CD4-positive, CD25-positive, alpha-beta regulatory T cell (primary cell): ENCODE results near the gene ANAPC4. TPM values are rescaled to one million over a fixed set of nuclear protein-coding genes. Genes with fewer than 3 reads are reported as not detected.

Experiments
- ATAC-seq, 2 donors: fragments of 150-1000 bp; cut with Tn5 transposase; one replicate each; pipeline ENCODE4 v1.10.0; 2021; ENCODE audit warnings: low read depth in 2 of 2, moderate number of reproducible peaks in 2 of 2, moderate library complexity in 1 of 2
- DNase-seq, 3 donors: peaks; one replicate each; pipeline versions ENCODE4 v3.0.0 to v3.0.0-alpha.2; 2012 to 2022; ENCODE audit warnings: mixed read lengths in 1 of 3
- H3K27ac ChIP-seq: one replicate; pipeline ENCODE4 v1.7.0; 2013; ENCODE audit warnings: mild to moderate bottlenecking, low read length; ENCODE audit not compliant: insufficient read depth, poor library complexity, severe bottlenecking
- H3K27me3 ChIP-seq: one replicate; pipeline ENCODE4 v1.7.0; 2013; ENCODE audit warnings: low read length; ENCODE audit not compliant: control insufficient read depth, insufficient read depth
- H3K36me3 ChIP-seq: one replicate; pipeline ENCODE4 v1.7.0; 2013; ENCODE audit warnings: mild to moderate bottlenecking, low read length, moderate library complexity; ENCODE audit not compliant: control insufficient read depth, insufficient read depth
- H3K4me1 ChIP-seq: 2 replicates; pipeline ENCODE4 v1.7.0; 2013; ENCODE audit warnings: mild to moderate bottlenecking, low read length; ENCODE audit not compliant: insufficient read depth, control insufficient read depth, poor library complexity, severe bottlenecking
- H3K4me3 ChIP-seq: one replicate; pipeline ENCODE4 v1.7.0; 2013; ENCODE audit warnings: low read depth, mild to moderate bottlenecking, low read length, moderate library complexity
- H3K9me3 ChIP-seq, 2 experiments: 1 replicate in 1 of 2; 2 replicates in 1 of 2; pipeline ENCODE4 v1.7.0; 2013; ENCODE audit warnings: low read length in 2 of 2, mild to moderate bottlenecking in 1 of 2, moderate library complexity in 1 of 2; ENCODE audit not compliant: control insufficient read depth in 2 of 2
- H3K27ac Mint-ChIP-seq, 3 donors: one replicate each; pipeline ENCODE4 v1.8.0; 2020 to 2022; ENCODE audit warnings: mild to moderate bottlenecking in 3 of 3, mixed read lengths in 3 of 3, moderate library complexity in 2 of 3
- H3K27me3 Mint-ChIP-seq: one replicate; pipeline ENCODE4 v1.8.0; 2022; ENCODE audit warnings: mild to moderate bottlenecking, mixed read lengths
- H3K36me3 Mint-ChIP-seq: one replicate; pipeline ENCODE4 v1.8.0; 2020; ENCODE audit warnings: mixed read lengths
- H3K4me1 Mint-ChIP-seq, 4 donors: one replicate each; pipeline ENCODE4 v1.8.0; 2020 to 2022; ENCODE audit warnings: mixed read lengths in 4 of 4, mild to moderate bottlenecking in 1 of 4
- H3K4me3 Mint-ChIP-seq, 4 donors: one replicate each; pipeline ENCODE4 v1.8.0; 2020 to 2022; ENCODE audit warnings: mild to moderate bottlenecking in 4 of 4, mixed read lengths in 4 of 4, moderate library complexity in 3 of 4
- H3K9me3 Mint-ChIP-seq, 7 donors: one replicate each; pipeline ENCODE4 v1.8.0; 2020 to 2022; ENCODE audit warnings: mixed read lengths in 7 of 7, mild to moderate bottlenecking in 3 of 7, moderate library complexity in 2 of 7
- polyA plus RNA-seq, 4 donors: library from polyadenylated mRNA; unstranded; fragments of 300-500 nt; fragmentation: Illumina TruSeq; gene quantifications; one replicate each; pipeline ENCODE4 v1.2.3, GENCODE V29; 2021
- total RNA-seq: library from RNA; stranded (reverse); gene quantifications from one replicate; pipeline ENCODE4 v1.2.3, GENCODE V29; 2022

Gene ANAPC4
- total and polyA plus RNA-seq, 5 donors from 2014 or later = 18.5 to 50.0 (median 23.6) TPM

DNA sequence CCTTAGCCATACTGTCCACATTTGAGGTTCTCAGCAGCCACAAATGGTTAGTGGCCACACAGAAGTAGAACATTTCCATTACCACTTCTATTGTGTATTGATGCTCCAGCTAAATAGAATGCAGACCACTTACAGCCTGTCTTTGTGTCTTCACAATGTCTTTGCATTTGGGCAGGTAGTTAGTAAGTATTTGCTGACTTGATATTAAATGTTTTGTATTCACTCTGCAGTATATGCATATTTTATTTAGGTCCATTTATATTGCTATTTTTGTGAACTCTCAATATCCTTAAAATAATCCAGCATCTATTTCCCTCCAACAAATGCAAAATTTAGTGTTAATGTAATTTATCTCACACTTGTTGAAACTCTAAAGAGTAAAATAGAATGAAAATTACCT is 26.6 kb downstream of the ANAPC4 start:
- H3K4me1 Mint-ChIP-seq = peaks cover under 1 to 6% (median 5%) of the 10 kb centered on the region in 4 donors

DNA sequence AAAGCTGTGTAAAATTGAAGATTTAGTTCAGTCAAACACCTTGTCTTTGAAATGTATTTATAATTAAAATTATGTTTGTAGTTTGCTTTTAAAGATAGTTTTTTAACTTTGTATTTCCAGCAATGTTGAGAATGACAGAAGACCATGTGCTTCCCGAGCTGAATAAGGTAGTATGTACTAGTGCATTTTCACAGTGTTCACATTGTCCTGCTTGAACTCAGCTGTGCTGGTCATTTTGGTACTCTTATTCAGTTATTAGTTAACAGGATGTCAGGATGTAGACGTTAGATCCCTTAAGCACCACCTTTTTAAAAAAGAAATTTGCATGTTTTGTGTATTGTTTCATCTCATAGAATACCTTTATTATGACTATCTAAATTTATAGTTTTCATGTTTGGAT is 28.4 kb downstream of the ANAPC4 start:
- no peak overlapping the region for H3K27ac ChIP-seq
- H3K27me3 ChIP-seq = no peaks in the 10 kb centered on the region
- no peak for ATAC-seq
- peaks cover 0 to 5% (median 2%) of the 10 kb centered on the region in 4 donors for H3K4me1 Mint-ChIP-seq
- no peak overlapping the region for H3K4me3 ChIP-seq
- no peak for DNase-seq
- no peak overlapping the region for H3K27ac Mint-ChIP-seq
- H3K9me3 ChIP-seq = no peaks in the 10 kb centered on the region
- peaks cover 68% of the 10 kb centered on the region for H3K36me3 Mint-ChIP-seq
- H3K27me3 Mint-ChIP-seq = no peaks in the 10 kb centered on the region
- no peaks in the 10 kb centered on the region for H3K9me3 Mint-ChIP-seq
- no peaks in the 10 kb centered on the region for H3K4me1 ChIP-seq
- H3K4me3 Mint-ChIP-seq = no peak overlapping the region
- peaks cover 91% of the 10 kb centered on the region for H3K36me3 ChIP-seq

More for the DNA sequence above, 26.6 kb downstream of the ANAPC4 start:
- Histone ChIP-seq H3K36me3 (peaks cover 89% of the 10 kb centered on the region), H3K4me1 (no peaks in the 10 kb centered on the region), H3K4me3 (no peak overlapping the region), H3K27me3 (no peaks in the 10 kb centered on the region), H3K27ac (no peak overlapping the region), H3K9me3 (no peaks in the 10 kb centered on the region)
- H3K27me3 Mint-ChIP-seq = no peaks in the 10 kb centered on the region
- ATAC-seq (no peak), DNase-seq (no peak)
- H3K36me3 Mint-ChIP-seq = peaks cover 66% of the 10 kb centered on the region
- no peak overlapping the region for H3K4me3 Mint-ChIP-seq
- no peak overlapping the region for H3K27ac Mint-ChIP-seq
- H3K9me3 Mint-ChIP-seq = no peaks in the 10 kb centered on the region

DNA sequence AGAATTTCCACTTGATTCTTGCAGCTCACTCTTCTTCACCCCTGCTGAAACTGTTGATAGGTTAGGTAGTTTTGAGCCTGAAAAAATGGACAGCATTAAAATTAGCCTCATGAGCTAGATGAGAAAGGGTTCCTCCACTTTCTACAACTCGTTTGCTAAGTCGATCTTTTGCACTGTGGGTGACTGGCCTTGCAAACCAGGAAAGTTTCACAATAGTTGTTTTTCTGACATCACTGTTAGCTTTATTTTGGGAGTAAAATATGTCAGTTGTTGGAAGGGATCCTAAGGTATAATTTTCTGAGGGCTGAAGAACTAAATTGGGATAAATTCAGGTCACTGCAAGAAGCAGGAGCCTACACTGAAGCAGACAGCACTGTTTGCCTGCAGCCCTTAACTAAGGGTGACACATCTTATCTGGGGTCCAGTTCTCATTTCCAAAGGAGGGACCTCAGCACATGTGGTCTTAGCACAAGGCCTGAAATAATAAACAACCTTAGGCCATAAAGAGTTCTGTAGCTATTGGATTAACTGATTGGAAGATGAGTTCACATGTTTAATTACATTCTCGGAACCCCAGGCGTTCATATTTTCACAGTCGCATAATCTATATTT is 29.1 kb downstream of the ANAPC4 start:
- no peaks in the 10 kb centered on the region for H3K9me3 Mint-ChIP-seq
- Histone ChIP-seq H3K4me1 (no peaks in the 10 kb centered on the region), H3K36me3 (peaks cover 91% of the 10 kb centered on the region), H3K27ac (no peak overlapping the region), H3K9me3 (no peaks in the 10 kb centered on the region), H3K27me3 (no peaks in the 10 kb centered on the region), H3K4me3 (no peak overlapping the region)
- H3K27me3 Mint-ChIP-seq = no peaks in the 10 kb centered on the region
- no peak for DNase-seq
- H3K4me1 Mint-ChIP-seq = peaks cover 0 to 5% (median 2%) of the 10 kb centered on the region in 4 donors
- no peak for ATAC-seq
- peaks cover 67% of the 10 kb centered on the region for H3K36me3 Mint-ChIP-seq
- no peak overlapping the region for H3K27ac Mint-ChIP-seq
- no peak overlapping the region for H3K4me3 Mint-ChIP-seq

DNA sequence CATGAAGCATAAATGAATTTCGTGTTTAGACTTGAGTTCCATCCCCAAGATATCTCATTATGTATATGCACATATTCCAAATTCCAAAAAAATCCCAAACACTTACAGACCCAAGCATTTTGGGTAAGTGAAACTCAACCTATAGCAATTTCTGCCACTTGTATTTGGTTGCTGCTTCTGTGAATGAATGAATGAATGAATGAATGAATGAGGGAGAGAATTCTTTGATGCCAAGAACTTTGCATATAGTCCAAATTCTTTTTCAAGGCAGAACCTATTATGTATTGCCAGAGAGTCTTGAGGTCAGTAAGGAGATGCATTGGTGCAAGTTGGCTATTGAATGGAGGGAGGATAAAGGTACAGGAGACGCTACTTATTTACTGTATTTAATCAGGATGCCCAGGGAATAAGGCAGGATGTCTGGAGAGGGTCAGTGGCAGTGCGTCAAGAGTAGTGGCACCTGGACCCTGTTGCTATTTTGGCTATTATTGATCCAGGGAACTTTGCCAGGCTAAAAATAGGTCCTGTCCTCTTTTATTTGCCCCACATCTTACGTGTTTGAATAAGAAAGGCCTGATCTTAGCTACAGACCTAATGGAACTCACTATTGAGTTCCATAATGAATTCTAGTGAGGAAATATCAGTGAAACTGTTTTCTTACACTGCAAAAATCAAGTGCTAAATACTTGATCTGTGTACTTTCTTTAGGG is 33.9 kb downstream of the ANAPC4 start:
- Histone ChIP-seq H3K36me3 (peaks cover 97% of the 10 kb centered on the region), H3K4me1 (no peaks in the 10 kb centered on the region), H3K4me3 (no peak overlapping the region), H3K27me3 (no peaks in the 10 kb centered on the region), H3K27ac (no peak overlapping the region), H3K9me3 (no peaks in the 10 kb centered on the region)
- H3K4me3 Mint-ChIP-seq = no peak overlapping the region
- no peaks in the 10 kb centered on the region for H3K27me3 Mint-ChIP-seq
- H3K9me3 Mint-ChIP-seq = no peaks in the 10 kb centered on the region
- H3K27ac Mint-ChIP-seq = no peak overlapping the region
- ATAC-seq (no peak), DNase-seq (no peak)
- H3K4me1 Mint-ChIP-seq = peaks cover 0 to 4% (median 0%) of the 10 kb centered on the region in 4 donors
- H3K36me3 Mint-ChIP-seq = peaks cover 66% of the 10 kb centered on the region

- Histone ChIP-seq H3K27ac (no peak overlapping the region), H3K9me3 (no peaks in the 10 kb centered on the region), H3K4me3 (no peak overlapping the region), H3K36me3 (peaks cover 97% of the 10 kb centered on the region), H3K27me3 (no peaks in the 10 kb centered on the region), H3K4me1 (no peaks in the 10 kb centered on the region)
- DNase-seq = no peak
- Mint-ChIP-seq H3K4me3 (no peak overlapping the region), H3K27ac (peak overlapping the region in 1 of 3 donors; percentile 21), H3K36me3 (peaks cover 61% of the 10 kb centered on the region), H3K27me3 (no peaks in the 10 kb centered on the region), H3K9me3 (no peaks in the 10 kb centered on the region), H3K4me1 (peaks cover 0 to 4% (median 0%) of the 10 kb centered on the region in 4 donors)
- no peak for ATAC-seq
Observed at GRCh38 chr4:25413261-25413660, 36.2 kb downstream of the ANAPC4 start.

DNA sequence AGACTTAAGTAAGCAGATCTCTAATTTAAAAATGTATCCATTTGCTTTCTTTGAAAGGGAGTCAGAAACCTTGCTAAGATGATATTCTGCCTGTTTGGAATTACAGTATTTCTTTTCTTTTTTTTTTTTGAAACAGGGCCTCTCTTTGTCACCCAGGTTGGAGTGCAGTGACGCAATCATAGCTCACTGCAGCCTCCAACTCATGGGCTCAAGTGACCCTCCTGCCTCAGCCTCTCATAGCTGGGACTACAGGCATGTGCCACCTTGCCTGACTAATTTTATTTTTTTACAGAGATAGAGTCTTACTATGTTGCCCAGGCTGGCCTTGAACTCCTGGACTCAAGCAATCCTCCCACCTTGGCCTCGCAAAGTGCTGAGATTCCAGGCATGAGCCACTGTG is 40.0 kb downstream of the ANAPC4 start:
- Mint-ChIP-seq H3K9me3 (no peaks in the 10 kb centered on the region), H3K36me3 (peaks cover 41% of the 10 kb centered on the region), H3K4me3 (no peak overlapping the region), H3K4me1 (peaks cover 0 to 4% (median 1%) of the 10 kb centered on the region in 4 donors), H3K27me3 (no peaks in the 10 kb centered on the region), H3K27ac (peak overlapping the region in 1 of 3 donors; percentile 31)
- DNase-seq (no peak), ATAC-seq (no peak)
- no peaks in the 10 kb centered on the region for H3K27me3 ChIP-seq
- peaks cover 70% of the 10 kb centered on the region for H3K36me3 ChIP-seq
- H3K27ac ChIP-seq = no peak overlapping the region
- no peaks in the 10 kb centered on the region for H3K4me1 ChIP-seq
- no peak overlapping the region for H3K4me3 ChIP-seq
- H3K9me3 ChIP-seq = no peaks in the 10 kb centered on the region

DNA sequence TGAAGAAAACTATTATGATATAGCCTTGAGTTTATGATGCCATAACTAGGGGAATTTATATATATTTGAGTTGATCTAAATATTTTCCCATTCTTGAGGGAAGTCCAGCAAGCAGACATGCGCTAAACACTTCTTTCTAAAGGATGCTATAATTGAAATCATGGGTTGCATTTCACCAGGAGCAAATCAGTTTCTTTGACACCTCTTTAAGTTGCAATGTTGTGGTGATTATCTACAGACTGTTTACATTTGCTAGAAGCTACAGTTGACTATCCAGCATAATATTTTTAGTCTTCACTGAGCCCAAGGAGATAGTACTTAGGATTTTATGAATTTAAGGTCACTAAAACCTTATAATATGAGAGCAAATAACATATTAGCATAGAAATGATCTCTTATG is 43.9 kb downstream of the ANAPC4 start:
- no peak overlapping the region for H3K4me3 ChIP-seq
- H3K27ac ChIP-seq = no peak overlapping the region
- Mint-ChIP-seq H3K36me3 (peaks cover 28% of the 10 kb centered on the region), H3K4me1 (peaks cover 0 to 5% (median 0%) of the 10 kb centered on the region in 4 donors), H3K9me3 (no peaks in the 10 kb centered on the region), H3K4me3 (no peak overlapping the region), H3K27ac (no peak overlapping the region), H3K27me3 (no peaks in the 10 kb centered on the region)
- peaks cover 36% of the 10 kb centered on the region for H3K36me3 ChIP-seq
- H3K4me1 ChIP-seq = no peaks in the 10 kb centered on the region
- no peak for DNase-seq
- ATAC-seq = no peak
- H3K9me3 ChIP-seq = no peaks in the 10 kb centered on the region
- no peaks in the 10 kb centered on the region for H3K27me3 ChIP-seq
